Muscle layer of colon (tissue), 2 donors: ENCODE data around the gene NKAIN2.
"Not testable (repeated sequence)": the region's sequence is repeated elsewhere in the genome, so short reads cannot be mapped to it uniquely, and the experiment has no call there.

Experiments used
- H3K27ac ChIP-seq: one replicate; pipeline ENCODE4 v1.7.0; 2013; ENCODE audit warnings: low read depth, mild to moderate bottlenecking, low read length, moderate library complexity
- H3K27me3 ChIP-seq, 2 donors: one replicate each; pipeline ENCODE4 v1.7.0; 2013; ENCODE audit warnings: low read length in 2 of 2, mild to moderate bottlenecking in 2 of 2; ENCODE audit not compliant: insufficient read depth in 2 of 2, control insufficient read depth in 1 of 2
- H3K36me3 ChIP-seq: one replicate; pipeline ENCODE4 v1.7.0; 2013; ENCODE audit warnings: mild to moderate bottlenecking, low read length; ENCODE audit not compliant: insufficient read depth
- H3K4me1 ChIP-seq: one replicate; pipeline ENCODE4 v1.7.0; 2013; ENCODE audit warnings: mild to moderate bottlenecking, low read length; ENCODE audit not compliant: insufficient read depth
- H3K4me3 ChIP-seq, 2 donors: one replicate each; pipeline ENCODE4 v1.7.0; 2013; ENCODE audit warnings: low read length in 2 of 2, low read depth in 1 of 2, mild to moderate bottlenecking in 1 of 2, moderate library complexity in 1 of 2
- H3K9ac ChIP-seq: one replicate; pipeline ENCODE4 v1.7.0; 2013; ENCODE audit warnings: low read length
- H3K9me3 ChIP-seq: one replicate; pipeline ENCODE4 v1.7.0; 2013; ENCODE audit warnings: mild to moderate bottlenecking, low read length
- donor health status: abdominal sarcoma.
- donor health status: Adenocarcinoma of cecum.

The NKAIN2 gene

DNA sequence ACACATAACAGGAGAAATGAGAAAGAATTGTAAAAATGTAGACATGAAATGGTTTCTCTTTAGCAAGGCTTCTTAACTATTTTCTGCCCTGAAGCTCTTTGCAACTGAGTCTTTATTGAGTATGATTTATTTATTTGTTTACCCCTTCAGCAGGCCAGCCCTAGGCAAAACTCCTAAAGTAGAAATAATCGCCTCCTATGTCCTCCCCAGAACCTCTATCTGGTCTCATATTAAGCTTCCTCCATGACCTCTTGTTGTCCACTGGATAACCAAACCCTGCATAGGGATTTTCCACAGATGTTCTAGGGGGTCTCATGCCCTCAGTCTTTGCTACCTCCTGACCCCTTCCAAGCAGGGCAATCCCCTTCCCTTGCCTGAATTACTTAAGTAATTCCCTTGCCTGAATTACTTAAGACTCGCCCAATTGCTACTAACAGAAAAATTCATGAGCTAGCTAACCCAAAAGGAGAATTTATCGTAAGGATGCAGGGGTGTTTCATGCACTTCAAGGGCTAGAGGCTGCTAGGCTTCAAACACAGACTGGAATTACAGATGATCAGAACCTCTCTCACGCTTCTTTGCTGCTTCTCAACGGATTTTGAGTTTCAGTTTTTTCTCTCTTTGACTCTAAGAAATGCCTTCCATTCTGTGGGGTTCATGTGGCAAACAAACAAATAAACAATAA is 732.6 kb downstream of the NKAIN2 start:
- Histone ChIP-seq H3K9me3 (no peaks in the 10 kb centered on the region), H3K36me3 (no peaks in the 10 kb centered on the region)

DNA sequence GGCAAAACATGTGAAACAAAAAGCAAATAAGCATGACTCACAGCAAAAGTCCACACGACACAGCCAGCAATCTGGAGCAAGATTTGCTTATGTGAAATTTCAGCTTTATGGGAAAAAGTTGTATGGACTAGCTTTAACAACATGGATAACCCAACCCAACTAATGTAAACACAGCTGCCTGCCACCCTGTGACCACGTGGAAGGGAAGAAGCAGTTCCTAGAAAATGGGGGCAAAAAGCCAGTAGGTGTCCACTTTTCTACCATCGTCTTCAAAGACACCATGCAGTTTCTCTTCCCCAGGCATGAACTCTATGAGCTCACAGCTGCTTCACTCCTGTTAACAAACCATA is 733.2 kb downstream of the NKAIN2 start:
- H3K4me3 ChIP-seq, result no peak overlapping the region
- no peak overlapping the region for H3K9ac ChIP-seq
- H3K9me3 ChIP-seq, result no peaks in the 10 kb centered on the region
- no peaks in the 10 kb centered on the region for H3K27me3 ChIP-seq
- no peaks in the 10 kb centered on the region for H3K4me1 ChIP-seq
- H3K36me3 ChIP-seq, result no peaks in the 10 kb centered on the region
- no peak overlapping the region for H3K27ac ChIP-seq

More for the DNA sequence above, 732.6 kb downstream of the NKAIN2 start:
- Histone ChIP-seq H3K27me3 (no peaks in the 10 kb centered on the region), H3K4me1 (no peaks in the 10 kb centered on the region), H3K27ac (no peak overlapping the region), H3K4me3 (no peak overlapping the region), H3K9ac (no peak overlapping the region)

DNA sequence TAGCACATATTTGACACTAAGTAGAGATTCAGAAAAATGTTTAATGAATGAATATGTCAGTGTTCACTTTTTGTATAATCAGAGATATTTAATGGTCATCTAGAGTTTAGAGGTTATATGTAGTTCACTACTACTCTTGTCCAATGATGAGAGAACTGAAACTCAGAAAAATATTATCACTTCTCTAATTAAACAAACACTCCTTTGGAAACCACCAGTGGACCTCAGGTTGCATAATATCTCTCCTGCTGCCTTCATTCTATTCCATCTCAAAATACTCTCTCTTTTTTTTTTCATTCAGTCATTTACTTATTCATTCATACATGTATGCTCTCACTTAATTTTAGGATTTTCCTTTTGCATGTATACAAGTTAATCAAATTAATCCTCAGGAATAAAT is 735.4 kb downstream of the NKAIN2 start:
- H3K27me3 ChIP-seq, result no peaks in the 10 kb centered on the region

DNA sequence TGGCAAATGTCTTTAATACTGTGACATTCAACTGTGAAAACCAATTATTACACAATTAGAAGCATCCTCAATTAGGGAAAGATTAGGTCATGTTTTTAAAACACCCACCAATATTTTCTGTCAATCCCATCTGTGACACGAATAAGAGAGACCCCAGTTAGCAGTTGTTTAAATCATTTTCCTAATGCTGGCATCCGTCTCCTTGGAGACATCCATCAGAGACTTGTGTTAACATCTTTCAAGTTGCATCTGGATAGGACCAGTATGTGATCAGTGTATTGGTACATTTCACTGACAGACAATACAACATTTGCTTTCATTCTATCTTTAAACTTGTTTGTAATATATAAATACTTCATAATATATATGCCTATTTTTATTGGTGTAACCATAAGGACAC is 737.9 kb downstream of the NKAIN2 start:
- Histone ChIP-seq H3K36me3 (no peaks in the 10 kb centered on the region), H3K4me1 (no peaks in the 10 kb centered on the region), H3K27me3 (no peaks in the 10 kb centered on the region), H3K9me3 (no peaks in the 10 kb centered on the region), H3K4me3 (no peak overlapping the region), H3K9ac (no peak overlapping the region), H3K27ac (no peak overlapping the region)

More for the DNA sequence above, 735.4 kb downstream of the NKAIN2 start:
- H3K9me3 ChIP-seq, result no peaks in the 10 kb centered on the region
- no peaks in the 10 kb centered on the region for H3K4me1 ChIP-seq
- no peak overlapping the region for H3K9ac ChIP-seq
- H3K4me3 ChIP-seq, result no peak overlapping the region
- no peak overlapping the region for H3K27ac ChIP-seq
- H3K36me3 ChIP-seq, result no peaks in the 10 kb centered on the region

DNA sequence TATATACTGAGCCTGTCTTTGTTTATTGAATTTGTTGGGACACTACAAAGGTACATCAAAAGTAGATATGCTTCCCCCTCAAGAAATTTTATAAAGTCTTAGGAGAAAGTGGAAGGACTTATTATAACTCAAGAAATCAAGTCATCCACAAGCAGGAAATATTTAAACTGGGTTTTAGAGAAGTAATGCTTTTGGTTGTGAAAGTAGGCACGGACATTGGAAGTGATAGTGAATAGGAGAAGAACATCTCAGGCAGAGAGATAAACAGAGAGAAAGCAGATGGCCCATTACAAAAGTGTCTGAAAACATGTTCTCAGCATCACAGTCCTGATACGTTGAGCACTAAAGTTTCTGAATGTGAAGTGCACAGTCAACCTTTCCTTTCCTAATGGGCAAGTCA is 742.9 kb downstream of the NKAIN2 start:
- Histone ChIP-seq H3K27ac (no peak overlapping the region), H3K27me3 (no peaks in the 10 kb centered on the region), H3K9me3 (no peaks in the 10 kb centered on the region), H3K4me3 (no peak overlapping the region), H3K9ac (no peak overlapping the region), H3K4me1 (no peaks in the 10 kb centered on the region), H3K36me3 (no peaks in the 10 kb centered on the region)

DNA sequence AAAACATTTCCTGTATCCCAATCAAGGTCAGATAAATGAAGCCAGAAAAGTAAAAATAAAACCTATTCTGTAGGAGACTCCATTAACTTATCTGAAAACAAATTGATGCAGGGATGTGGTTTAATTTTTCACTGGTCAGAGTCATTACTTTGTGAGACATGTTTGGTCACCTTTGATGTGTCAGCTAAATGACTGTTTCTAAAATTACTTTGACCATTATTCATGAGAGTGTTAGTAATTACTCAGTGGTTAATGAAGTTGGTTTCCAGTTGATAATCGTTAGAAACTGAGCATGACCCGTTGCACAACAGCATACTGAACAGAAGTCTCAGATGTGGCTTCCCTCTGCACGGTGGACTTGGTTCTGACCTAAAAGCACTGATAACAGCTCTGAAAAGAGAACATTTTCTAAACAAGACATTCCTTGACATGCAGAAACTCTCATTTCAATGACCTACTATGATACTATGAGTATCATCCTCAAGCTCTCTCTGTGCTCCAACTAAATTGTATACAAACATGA is 748.1 kb downstream of the NKAIN2 start:
- no peaks in the 10 kb centered on the region for H3K36me3 ChIP-seq
- H3K4me3 ChIP-seq, result no peak overlapping the region
- H3K27me3 ChIP-seq, result no peaks in the 10 kb centered on the region
- H3K9ac ChIP-seq, result no peak overlapping the region
- no peaks in the 10 kb centered on the region for H3K4me1 ChIP-seq
- no peak overlapping the region for H3K27ac ChIP-seq
- H3K9me3 ChIP-seq, result no peaks in the 10 kb centered on the region

DNA sequence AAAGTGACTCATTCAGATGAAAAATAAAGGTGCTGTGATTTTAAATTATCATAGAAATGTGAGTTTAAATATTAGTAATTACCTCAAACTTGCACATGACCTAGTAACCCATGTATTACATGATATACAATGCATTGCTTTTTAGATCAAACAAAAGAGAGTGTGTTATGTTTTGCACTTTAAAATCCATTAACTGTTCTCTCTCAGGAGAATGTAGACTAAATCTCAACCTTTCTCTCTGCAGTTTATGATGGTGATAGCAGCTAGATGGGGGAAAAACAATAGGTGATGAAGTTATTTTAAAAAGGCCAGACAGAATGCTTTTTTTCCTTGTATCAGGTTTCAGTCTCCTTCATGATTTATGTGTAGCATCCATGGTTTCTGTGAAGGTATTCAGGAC is 754.2 kb downstream of the NKAIN2 start:
- H3K4me1 ChIP-seq, result no peaks in the 10 kb centered on the region
- H3K36me3 ChIP-seq, result no peaks in the 10 kb centered on the region
- no peaks in the 10 kb centered on the region for H3K27me3 ChIP-seq
- no peak overlapping the region for H3K4me3 ChIP-seq
- no peak overlapping the region for H3K9ac ChIP-seq
- no peaks in the 10 kb centered on the region for H3K9me3 ChIP-seq
- H3K27ac ChIP-seq, result no peak overlapping the region

DNA sequence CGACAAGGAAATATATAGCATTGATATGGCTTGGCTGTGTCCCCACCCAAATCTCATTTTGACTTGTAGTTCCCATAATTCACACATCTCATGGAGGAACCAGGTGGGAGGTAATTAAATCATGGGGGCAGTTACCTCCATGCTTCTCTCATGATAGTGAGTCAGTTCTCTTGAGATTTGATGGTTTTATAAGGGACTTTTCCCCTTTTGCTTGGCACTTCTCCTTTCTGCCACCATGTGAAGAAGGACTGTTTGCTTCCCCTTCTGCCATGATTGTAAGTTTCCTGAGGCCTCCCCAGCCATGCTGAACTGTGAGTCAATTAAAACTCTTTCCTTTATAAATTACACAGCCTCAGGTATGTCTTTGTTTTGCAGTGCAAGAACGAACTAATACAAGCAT is 756.4 kb downstream of the NKAIN2 start:
- H3K27ac ChIP-seq, H3K4me1 ChIP-seq, H3K9me3 ChIP-seq, H3K36me3 ChIP-seq, H3K9ac ChIP-seq, H3K4me3 ChIP-seq, H3K27me3 ChIP-seq: not testable (repeated sequence)

DNA sequence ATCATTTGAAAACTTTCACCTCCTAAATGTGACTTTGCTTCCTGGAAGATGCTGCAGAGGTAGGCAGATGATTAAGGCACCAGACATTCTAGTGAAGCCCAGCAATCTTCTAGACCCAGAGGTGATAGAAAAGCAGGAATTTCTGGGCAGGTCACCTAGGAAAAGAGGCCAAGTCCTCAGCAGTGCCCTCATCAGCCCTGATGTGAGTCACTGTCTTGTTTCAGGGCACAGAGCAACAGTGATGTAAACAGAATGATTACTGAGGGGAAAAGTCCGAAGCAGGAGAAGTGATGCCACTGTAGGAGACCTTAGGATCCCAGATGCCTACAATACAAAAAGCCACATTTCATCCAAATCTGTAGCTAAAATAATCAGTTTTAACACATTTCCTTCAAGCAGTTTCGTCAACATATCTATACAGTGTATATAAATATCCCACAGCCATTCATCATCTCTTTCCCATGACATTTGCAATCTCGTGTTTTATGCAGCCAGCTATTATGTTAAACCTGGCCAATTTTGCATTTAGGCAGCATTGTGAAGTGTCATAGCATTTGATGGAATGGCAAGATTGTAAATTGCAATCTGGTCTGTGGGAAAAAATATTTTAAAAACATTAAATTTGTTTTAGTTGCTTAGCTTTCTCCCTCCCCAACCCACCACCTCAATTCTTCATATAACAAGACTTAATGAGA is 757.4 kb downstream of the NKAIN2 start:
- Histone ChIP-seq H3K4me3 (no peak overlapping the region), H3K27ac (no peak overlapping the region), H3K27me3 (no peaks in the 10 kb centered on the region), H3K9me3 (no peaks in the 10 kb centered on the region), H3K4me1 (no peaks in the 10 kb centered on the region), H3K9ac (no peak overlapping the region), H3K36me3 (no peaks in the 10 kb centered on the region)

DNA sequence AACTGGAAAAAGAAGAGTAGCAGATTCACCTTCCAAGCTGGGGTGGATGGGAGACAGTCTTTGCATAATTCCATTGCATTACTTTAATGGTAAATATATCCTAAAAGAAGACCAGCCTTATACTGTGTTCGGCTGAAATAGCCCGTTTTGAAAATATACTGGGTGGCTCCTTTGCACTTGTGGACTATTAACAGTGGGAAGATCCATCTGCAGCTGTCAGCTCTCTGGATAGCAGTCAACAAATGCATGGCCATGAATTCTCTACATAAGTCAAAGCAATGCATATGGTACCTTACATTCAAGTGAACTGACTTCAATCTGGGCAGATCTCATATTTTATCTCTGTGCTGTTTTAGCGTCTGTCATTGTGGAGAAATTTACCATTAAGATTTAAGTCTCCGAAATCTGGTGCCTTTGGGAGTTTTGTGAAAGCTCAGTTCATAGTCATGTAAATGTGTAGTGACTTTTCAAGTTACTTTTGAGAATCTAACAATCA is 758.0 kb downstream of the NKAIN2 start:
- Histone ChIP-seq H3K27ac (no peak overlapping the region), H3K4me3 (no peak overlapping the region), H3K9ac (no peak overlapping the region), H3K4me1 (no peaks in the 10 kb centered on the region), H3K27me3 (no peaks in the 10 kb centered on the region), H3K9me3 (no peaks in the 10 kb centered on the region), H3K36me3 (no peaks in the 10 kb centered on the region)

DNA sequence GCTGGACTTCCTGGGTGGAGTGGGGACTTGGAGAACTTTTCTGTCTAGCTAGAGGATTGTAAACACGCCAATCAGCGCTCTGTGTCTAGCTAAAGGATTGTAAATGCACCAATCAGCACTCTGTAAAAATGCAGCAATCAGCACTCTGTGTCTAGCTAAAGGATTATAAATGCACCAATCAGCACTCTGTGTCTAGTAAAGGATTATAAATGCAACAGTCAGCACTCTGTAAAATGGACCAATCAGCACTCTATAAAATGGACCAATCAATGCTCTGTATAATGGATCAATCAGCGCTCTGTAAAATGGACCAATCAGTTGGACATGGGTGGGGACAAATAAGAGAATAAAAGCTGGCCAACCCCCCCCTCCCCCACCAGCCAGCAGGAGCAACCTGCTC is 760.5 kb downstream of the NKAIN2 start:
- not testable (repeated sequence) for H3K27me3 ChIP-seq, H3K27ac ChIP-seq, H3K4me3 ChIP-seq, H3K9me3 ChIP-seq, H3K4me1 ChIP-seq, H3K36me3 ChIP-seq, H3K9ac ChIP-seq

DNA sequence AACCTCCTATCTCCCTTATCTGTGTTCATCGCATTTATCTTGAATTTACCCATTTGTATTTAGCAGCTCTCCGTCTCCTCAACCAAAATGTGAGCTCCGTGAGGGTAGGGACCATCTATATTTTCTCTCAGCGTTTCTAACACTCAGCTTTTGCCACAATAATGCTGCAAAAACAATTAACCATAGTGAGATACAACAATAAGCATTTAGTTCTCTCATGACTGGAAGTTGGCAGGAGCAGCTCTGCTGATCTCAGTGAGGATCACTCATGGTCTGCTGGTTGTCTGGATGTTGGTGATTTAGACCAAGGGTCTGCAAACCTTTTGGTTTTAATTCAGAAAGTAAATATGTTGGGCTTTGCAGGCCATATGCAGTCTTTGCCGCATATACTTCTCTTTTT is 763.7 kb downstream of the NKAIN2 start:
- no peaks in the 10 kb centered on the region for H3K9me3 ChIP-seq
- no peak overlapping the region for H3K27ac ChIP-seq
- H3K9ac ChIP-seq, result no peak overlapping the region

More for the DNA sequence above, 763.7 kb downstream of the NKAIN2 start:
- no peaks in the 10 kb centered on the region for H3K4me1 ChIP-seq
- no peaks in the 10 kb centered on the region for H3K36me3 ChIP-seq
- H3K27me3 ChIP-seq, result no peaks in the 10 kb centered on the region
- no peak overlapping the region for H3K4me3 ChIP-seq
